Tibial nerve (tissue), 4 donors: ENCODE measurements around the gene PHC2. TPM values are rescaled to one million over a fixed set of nuclear protein-coding genes. Genes with fewer than 3 reads are reported as not detected.
A peak's percentile ranks its signal among the peaks of the same experiment; 100 is the strongest.

ENCODE experiments used
- DNase-seq, 2 donors: peaks; one replicate each; pipeline ENCODE4 v3.0.0-alpha.2; 2019; ENCODE audit warnings: low spot score in 2 of 2
- H3K27ac ChIP-seq, 4 donors: fragments of 200-600 bp; sonication (generic) in 3 of 4; one replicate each; pipeline ENCODE4 v1.5.1; 2017 to 2019; ENCODE audit warnings: mild to moderate bottlenecking in 1 of 4
- H3K27me3 ChIP-seq, 2 donors: fragments of 200-600 bp; sonication (generic) in 1 of 2; one replicate each; pipeline versions ENCODE4 v1.5.1 to v1.6.0; 2017 to 2019
- H3K36me3 ChIP-seq, 3 donors: fragments of 200-600 bp; sonication (generic); one replicate each; pipeline ENCODE4 v1.5.1; 2018 to 2019
- H3K4me1 ChIP-seq, 4 donors: fragments of 200-600 bp; sonication (generic) in 3 of 4; one replicate each; pipeline ENCODE4 v1.5.1; 2017 to 2019
- H3K4me3 ChIP-seq, 4 donors: fragments of 200-600 bp; sonication (generic) in 3 of 4; one replicate each; pipeline ENCODE4 v1.5.1; 2017 to 2019; ENCODE audit warnings: mild to moderate bottlenecking in 1 of 4, moderate library complexity in 1 of 4
- H3K9me3 ChIP-seq, 4 donors: fragments of 200-600 bp; sonication (generic) in 3 of 4; one replicate each; pipeline ENCODE4 v1.5.1; 2017 to 2019
- EP300 ChIP-seq, 2 donors: sonication (generic); formaldehyde crosslinking; IDR thresholded peaks; one replicate each; pipeline ENCODE4 v1.6.1; 2017; ENCODE audit warnings: antibody characterized with exemption in 2 of 2, mild to moderate bottlenecking in 1 of 2
- POLR2A ChIP-seq, 2 donors: fragments of 450-650 bp; IDR thresholded peaks; one replicate each; pipeline ENCODE4 v1.6.1; 2017; ENCODE audit warnings: antibody characterized with exemption in 2 of 2, mild to moderate bottlenecking in 2 of 2, moderate library complexity in 2 of 2
- WGBS, 2 donors: methylation state at CpG; one replicate each; pipeline ENCODE4 v1.1.5; 2018; 5-methylcytosine and 5-hydroxymethylcytosine counted together
- total RNA-seq, 4 donors: library from RNA; depleted of rRNA; stranded (reverse); fragments of >200 nt; gene quantifications; one replicate each; pipeline ENCODE4 v1.1.0, GENCODE V29; 2016
- TF ChIP-seq, protein P1 (sequence below), 5 experiments: fragments of 200-600 bp in 3 of 5; fragments of 450-650 bp in 2 of 5; sonication (generic) in 3 of 5; IDR thresholded peaks; one replicate each; pipeline ENCODE4 v1.5.1; 2016 to 2019; ENCODE audit warnings: antibody characterized with exemption in 5 of 5, mild to moderate bottlenecking in 3 of 5, moderate library complexity in 2 of 5

The PHC2 gene
- total RNA-seq, 4 donors from 2014 or later: 152 to 458 (median 204) TPM

DNA sequence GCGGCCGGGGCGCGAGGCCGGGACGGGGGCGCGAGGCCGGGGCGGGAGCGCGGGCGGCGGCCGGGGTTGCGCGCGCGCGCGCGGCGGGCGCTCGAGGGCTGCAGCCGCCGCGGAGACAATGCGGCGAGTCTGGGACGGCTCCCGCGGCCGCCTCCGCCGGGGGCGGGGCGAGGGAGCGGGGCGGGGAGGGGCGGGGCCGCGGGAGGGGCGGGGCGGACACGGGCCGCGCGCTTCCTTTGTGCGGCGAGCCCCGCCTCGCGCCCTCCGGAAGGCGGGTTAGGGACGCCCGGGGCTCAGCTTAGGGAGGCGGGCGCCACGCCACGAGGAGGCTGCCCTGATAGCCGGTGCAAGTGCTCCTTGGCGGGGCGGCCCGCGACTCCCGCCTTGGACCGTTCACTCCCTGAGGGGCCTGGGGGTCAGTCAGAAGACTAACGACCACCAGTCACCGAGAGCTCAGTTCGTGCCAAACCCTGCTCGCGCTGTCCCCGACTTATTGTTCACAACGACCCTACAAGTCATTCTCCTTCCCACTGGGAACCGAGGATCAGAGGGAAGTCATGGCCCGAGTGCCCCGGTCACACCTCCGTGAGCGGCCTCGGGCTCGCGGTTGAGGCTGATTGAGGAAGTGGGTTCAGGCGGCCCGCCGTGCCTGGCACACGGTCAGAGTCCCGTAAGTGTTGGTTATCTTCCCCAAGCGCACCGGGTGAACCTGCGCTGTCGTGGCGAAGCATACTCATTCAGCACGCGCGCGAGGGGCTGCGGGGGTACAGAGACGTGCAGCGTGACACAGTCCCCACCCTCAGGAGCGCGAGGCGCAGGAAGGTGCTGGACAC, 80.9 kb downstream of the PHC2 start:
- H3K27ac ChIP-seq: peak overlapping the region; percentile 84 to 98 (median 89)
- 0 to 1% methylated on average over 48 of the region's 104 CpGs for WGBS, 2 donors
- TF ChIP-seq EP300 (IDR thresholded peaks at IDR 0.05) (peak in 1 of 2 donors; percentile 88), POLR2A (IDR thresholded peaks at IDR 0.05) (peak; percentile 76 to 84)
- TF ChIP-seq, protein P1, sequence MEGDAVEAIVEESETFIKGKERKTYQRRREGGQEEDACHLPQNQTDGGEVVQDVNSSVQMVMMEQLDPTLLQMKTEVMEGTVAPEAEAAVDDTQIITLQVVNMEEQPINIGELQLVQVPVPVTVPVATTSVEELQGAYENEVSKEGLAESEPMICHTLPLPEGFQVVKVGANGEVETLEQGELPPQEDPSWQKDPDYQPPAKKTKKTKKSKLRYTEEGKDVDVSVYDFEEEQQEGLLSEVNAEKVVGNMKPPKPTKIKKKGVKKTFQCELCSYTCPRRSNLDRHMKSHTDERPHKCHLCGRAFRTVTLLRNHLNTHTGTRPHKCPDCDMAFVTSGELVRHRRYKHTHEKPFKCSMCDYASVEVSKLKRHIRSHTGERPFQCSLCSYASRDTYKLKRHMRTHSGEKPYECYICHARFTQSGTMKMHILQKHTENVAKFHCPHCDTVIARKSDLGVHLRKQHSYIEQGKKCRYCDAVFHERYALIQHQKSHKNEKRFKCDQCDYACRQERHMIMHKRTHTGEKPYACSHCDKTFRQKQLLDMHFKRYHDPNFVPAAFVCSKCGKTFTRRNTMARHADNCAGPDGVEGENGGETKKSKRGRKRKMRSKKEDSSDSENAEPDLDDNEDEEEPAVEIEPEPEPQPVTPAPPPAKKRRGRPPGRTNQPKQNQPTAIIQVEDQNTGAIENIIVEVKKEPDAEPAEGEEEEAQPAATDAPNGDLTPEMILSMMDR (IDR thresholded peaks at IDR 0.05): peak in 1 of 5 experiments; percentile 13

DNA sequence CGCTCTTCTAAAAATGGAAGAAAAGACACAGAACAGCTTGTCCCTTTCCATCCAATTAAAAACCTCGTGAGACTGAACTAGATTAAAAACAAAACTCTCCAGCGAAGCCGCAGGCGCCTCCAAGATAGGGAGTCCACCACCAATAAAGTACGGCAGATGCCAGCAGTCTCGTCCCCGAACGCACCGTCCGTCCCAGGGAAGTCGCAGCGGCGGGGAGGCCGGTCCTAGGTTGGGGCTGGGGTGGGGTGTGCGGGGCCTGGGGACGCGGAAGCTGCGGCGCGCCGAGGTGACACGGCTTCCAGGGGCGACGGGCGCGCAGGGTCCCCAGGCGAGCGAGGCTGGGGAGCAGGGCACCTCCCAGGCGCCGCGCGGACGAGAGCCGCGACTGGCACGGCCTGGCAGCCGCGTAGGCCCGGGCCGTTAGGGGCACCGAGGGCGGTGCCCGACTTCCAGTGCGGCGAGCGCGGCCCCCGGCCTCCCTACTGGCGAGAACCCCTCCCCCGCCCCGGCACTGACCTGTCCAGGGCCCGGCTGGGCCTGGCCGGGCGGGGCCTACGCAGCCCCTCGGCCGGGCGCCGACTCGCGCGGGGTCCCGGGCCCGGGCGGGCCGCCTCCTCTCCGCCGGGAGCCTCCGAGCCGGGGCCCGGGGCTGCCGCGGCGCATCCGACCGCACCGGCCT, 81.7 kb downstream of the PHC2 start:
- TF ChIP-seq EP300 (IDR thresholded peaks at IDR 0.05): peak in 1 of 2 donors; percentile 21
- TF ChIP-seq, protein P1 (IDR thresholded peaks at IDR 0.05): no peak
- TF ChIP-seq POLR2A (IDR thresholded peaks at IDR 0.05): peak in 1 of 2 donors; percentile 20
- peaks cover 0 to 4% (median 0%) of the 10 kb centered on the region in 3 donors for H3K36me3 ChIP-seq
- 0 to 1% methylated on average over 21 to 33 of the region's 78 CpGs for WGBS, 2 donors
- DNase-seq: no peak
- peak overlapping the region; percentile 97 to 99 (median 98) for H3K27ac ChIP-seq
- peak overlapping the region; percentile 86 to 99 (median 97) for H3K4me3 ChIP-seq
- no peaks in the 10 kb centered on the region for H3K27me3 ChIP-seq
- peaks cover 0 to 48% (median 29%) of the 10 kb centered on the region in 4 donors for H3K4me1 ChIP-seq
- no peaks in the 10 kb centered on the region for H3K9me3 ChIP-seq

More for the DNA sequence above, 80.9 kb downstream of the PHC2 start:
- Histone ChIP-seq H3K9me3 (no peaks in the 10 kb centered on the region), H3K4me1 (peaks cover 0 to 40% (median 22%) of the 10 kb centered on the region in 4 donors), H3K4me3 (peak overlapping the region; percentile 49 to 99 (median 76)), H3K36me3 (peaks cover 0 to 12% (median 0%) of the 10 kb centered on the region in 3 donors), H3K27me3 (no peaks in the 10 kb centered on the region)
- peak; percentile 73 to 81 for DNase-seq

DNA sequence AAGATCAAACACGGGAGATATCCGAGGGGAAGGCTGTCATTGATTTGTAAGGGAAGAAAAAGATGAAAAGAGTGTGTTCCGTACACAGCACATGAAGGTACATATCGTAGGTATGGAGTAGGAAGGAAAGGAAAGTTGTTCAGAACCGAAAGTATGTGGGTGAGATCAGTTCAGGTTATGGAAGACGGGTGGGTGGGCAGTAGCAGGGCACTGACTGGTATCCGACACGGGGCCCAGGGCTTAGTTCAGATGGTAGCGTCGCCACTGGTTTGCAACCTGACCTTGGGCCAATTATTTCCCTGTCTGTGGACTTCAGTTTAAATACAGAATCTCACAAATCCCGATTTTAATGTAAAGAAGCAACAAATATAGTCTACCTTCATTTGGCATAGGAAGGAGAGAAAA, 82.2 kb downstream of the PHC2 start:
- Histone ChIP-seq H3K36me3 (peaks cover 0 to under 1% (median 0%) of the 10 kb centered on the region in 3 donors), H3K27me3 (no peaks in the 10 kb centered on the region), H3K4me3 (peak overlapping the region; percentile 86 to 99 (median 97)), H3K27ac (peak overlapping the region; percentile 97 to 99 (median 98)), H3K9me3 (no peaks in the 10 kb centered on the region), H3K4me1 (peaks cover 0 to 54% (median 33%) of the 10 kb centered on the region in 4 donors)
- no peak for DNase-seq
- 1% methylated on average over 11 of the region's 11 CpGs for WGBS, 2 donors
- TF ChIP-seq, protein P1 (IDR thresholded peaks at IDR 0.05): no peak
- no peak for TF ChIP-seq POLR2A (IDR thresholded peaks at IDR 0.05)
- TF ChIP-seq EP300 (IDR thresholded peaks at IDR 0.05): peak in 1 of 2 donors; percentile 49

GRCh38 chr1:33348194-33348593, 82.7 kb downstream of the PHC2 start:
- DNase-seq: no peak
- Histone ChIP-seq H3K4me3 (peak overlapping the region; percentile 86 to 99 (median 97)), H3K27ac (peak overlapping the region; percentile 97 to 99 (median 98)), H3K4me1 (peaks cover 0 to 58% (median 37%) of the 10 kb centered on the region in 4 donors), H3K27me3 (no peaks in the 10 kb centered on the region), H3K9me3 (no peaks in the 10 kb centered on the region), H3K36me3 (no peaks in the 10 kb centered on the region)
- WGBS, 2 donors: 14 to 30% methylated on average over 2 of the region's 2 CpGs
- TF ChIP-seq, protein P1 (IDR thresholded peaks at IDR 0.05): no peak
- no peak for TF ChIP-seq POLR2A (IDR thresholded peaks at IDR 0.05)
- TF ChIP-seq EP300 (IDR thresholded peaks at IDR 0.05): no peak
